ENCODE data around the gene RGPD5.
"Not testable (repeated sequence)": the region's sequence is repeated elsewhere in the genome, so short reads cannot be mapped to it uniquely, and the experiment has no call there.

DNA sequence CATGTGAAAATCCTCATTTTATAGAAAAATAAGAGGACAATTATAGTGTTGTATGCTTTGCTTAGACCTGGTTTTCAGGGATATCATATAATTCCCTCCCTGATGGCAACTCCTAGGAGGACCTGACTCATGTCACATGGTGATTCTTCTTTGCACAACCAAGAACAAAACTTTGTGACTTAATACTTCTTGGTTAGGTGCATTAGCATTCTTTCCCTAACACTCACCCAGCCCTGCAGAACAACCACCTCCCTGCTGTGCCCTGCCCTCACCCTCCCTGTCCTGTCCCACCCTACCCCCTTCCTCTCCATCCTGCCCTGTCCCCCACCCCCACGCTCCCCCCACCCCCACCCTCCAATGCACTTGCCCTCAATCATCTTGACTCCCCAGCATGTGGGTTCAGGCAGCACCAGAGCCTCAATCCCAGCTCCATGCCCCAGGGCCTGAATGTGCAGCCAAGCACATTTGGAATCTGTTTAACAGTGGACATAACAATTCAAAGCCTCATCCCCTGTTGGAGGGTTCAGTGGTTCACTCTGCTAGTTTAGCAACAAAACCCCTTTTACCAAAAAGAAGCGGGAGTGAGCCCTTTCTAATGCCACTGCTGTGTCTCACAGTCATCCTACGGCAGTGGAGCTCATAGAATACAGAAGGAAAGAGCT lies 36.8 kb upstream of the RGPD5 start:
- TF ChIP-seq, protein P1, sequence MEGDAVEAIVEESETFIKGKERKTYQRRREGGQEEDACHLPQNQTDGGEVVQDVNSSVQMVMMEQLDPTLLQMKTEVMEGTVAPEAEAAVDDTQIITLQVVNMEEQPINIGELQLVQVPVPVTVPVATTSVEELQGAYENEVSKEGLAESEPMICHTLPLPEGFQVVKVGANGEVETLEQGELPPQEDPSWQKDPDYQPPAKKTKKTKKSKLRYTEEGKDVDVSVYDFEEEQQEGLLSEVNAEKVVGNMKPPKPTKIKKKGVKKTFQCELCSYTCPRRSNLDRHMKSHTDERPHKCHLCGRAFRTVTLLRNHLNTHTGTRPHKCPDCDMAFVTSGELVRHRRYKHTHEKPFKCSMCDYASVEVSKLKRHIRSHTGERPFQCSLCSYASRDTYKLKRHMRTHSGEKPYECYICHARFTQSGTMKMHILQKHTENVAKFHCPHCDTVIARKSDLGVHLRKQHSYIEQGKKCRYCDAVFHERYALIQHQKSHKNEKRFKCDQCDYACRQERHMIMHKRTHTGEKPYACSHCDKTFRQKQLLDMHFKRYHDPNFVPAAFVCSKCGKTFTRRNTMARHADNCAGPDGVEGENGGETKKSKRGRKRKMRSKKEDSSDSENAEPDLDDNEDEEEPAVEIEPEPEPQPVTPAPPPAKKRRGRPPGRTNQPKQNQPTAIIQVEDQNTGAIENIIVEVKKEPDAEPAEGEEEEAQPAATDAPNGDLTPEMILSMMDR (IDR thresholded peaks at IDR 0.05; ENCODE audit: insufficient read depth, low read depth, low read length): not testable (repeated sequence)
- not testable (repeated sequence) for TF ChIP-seq EZH2 (IDR thresholded peaks at IDR 0.05; ENCODE audit: insufficient read depth, low read length)
